Left lung (tissue), 10 donors: ENCODE results near the gene ENTR1. TPM values are rescaled to one million over a fixed set of nuclear protein-coding genes. Genes with fewer than 3 reads are reported as not detected.

Experiments used
- ATAC-seq: fragments of 200-7000 bp; cut with Tn5 transposase; one replicate; pipeline ENCODE4 v1.9.1; 2020; ENCODE audit warnings: moderate library complexity
- DNase-seq, 4 donors: peaks; one replicate each; pipeline ENCODE4 v3.0.0-alpha.2; 2013 to 2020
- H3K27ac ChIP-seq, 2 donors: fragments of 200-600 bp; sonication (generic) in 1 of 2; one replicate each; pipeline versions ENCODE4 v1.5.0 to v1.8.0; 2020 to 2021
- H3K27me3 ChIP-seq, 2 donors: fragments of 200-600 bp; sonication (generic) in 1 of 2; one replicate each; pipeline versions ENCODE4 v1.5.0 to v1.8.0; 2020 to 2021
- H3K36me3 ChIP-seq, 2 donors: fragments of 200-600 bp; sonication (generic) in 1 of 2; one replicate each; pipeline versions ENCODE4 v1.5.0 to v1.8.0; 2020 to 2021
- H3K4me1 ChIP-seq, 2 donors: fragments of 200-600 bp; one replicate each; pipeline ENCODE4 v1.8.0; 2021
- H3K4me3 ChIP-seq, 2 donors: fragments of 200-600 bp; sonication (generic) in 1 of 2; one replicate each; pipeline versions ENCODE4 v1.5.0 to v1.8.0; 2020 to 2021; ENCODE audit warnings: mild to moderate bottlenecking in 1 of 2
- H3K9me3 ChIP-seq, 2 donors: fragments of 200-600 bp; sonication (generic) in 1 of 2; one replicate each; pipeline versions ENCODE4 v1.5.0 to v1.8.0; 2020 to 2021
- CTCF ChIP-seq, 2 donors: fragments of 200-600 bp; sonication (generic) in 1 of 2; IDR thresholded peaks; one replicate each; pipeline versions ENCODE4 v1.5.0 to v1.8.0; 2021; ENCODE audit warnings: antibody characterized with exemption in 2 of 2
- intact Hi-C, 2 donors: fragments of 100-400 bp; cut with DNase I; formaldehyde crosslinking; loops; one replicate each; pipeline versions ENCODE4 v1.11.2 to v1.14.2; 2022
- polyA plus RNA-seq, 6 donors: library from polyadenylated mRNA; unstranded; fragments of 120-200 nt; gene quantifications; one replicate each; pipeline ENCODE4 v1.2.1, GENCODE V29; 2013; ENCODE audit not compliant: insufficient read length in 6 of 6
- total RNA-seq, 2 donors: library from RNA; stranded (reverse); fragmentation: NEBNext Ultra II Directional; extraction: Animal tissue kit (Norgen Biotek cat#: 25700); gene quantifications; one replicate each; pipeline ENCODE4 v1.2.1, GENCODE V29; 2021
- donor health status: DM: no; HTN: yes; CAD: no.
- donor health status: DM: no; HTN: no; CAD: no.

The ENTR1 gene
- total and polyA plus RNA-seq, 8 donors: 37.8 to 64.5 (median 51.8) TPM

DNA sequence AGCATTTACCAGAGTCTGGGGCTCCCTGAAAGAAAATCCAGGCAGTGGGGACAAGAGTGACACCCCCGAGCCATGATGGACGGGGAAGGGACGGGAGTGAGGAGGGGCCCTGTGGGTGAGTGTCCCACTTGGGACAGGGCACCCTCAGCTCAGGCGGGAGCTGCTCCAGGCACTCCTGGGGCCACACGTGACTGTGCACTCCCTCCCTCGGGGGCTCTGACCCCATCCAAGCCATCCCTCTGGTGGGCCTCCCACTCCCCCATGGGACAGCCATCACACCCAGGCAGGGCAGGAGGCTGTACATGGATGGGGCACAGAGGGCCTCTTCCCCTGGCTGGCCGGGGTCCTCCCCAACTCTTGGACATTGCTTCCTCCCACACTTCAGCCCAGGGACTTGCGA lies 34.0 kb downstream of the ENTR1 start:
- H3K4me1 ChIP-seq: peaks cover 11 to 23% of the 10 kb centered on the region in 2 donors
- no peaks in the 10 kb centered on the region for H3K27me3 ChIP-seq
- H3K4me3 ChIP-seq: no peak overlapping the region
- H3K9me3 ChIP-seq: no peaks in the 10 kb centered on the region
- TF ChIP-seq CTCF (IDR thresholded peaks at IDR 0.05): no peak
- no peak for ATAC-seq
- H3K36me3 ChIP-seq: peaks cover 0 to 53% of the 10 kb centered on the region in 2 donors
- no peak overlapping the region for H3K27ac ChIP-seq
- DNase-seq: no peak
- intact Hi-C loops: no loop called here

DNA sequence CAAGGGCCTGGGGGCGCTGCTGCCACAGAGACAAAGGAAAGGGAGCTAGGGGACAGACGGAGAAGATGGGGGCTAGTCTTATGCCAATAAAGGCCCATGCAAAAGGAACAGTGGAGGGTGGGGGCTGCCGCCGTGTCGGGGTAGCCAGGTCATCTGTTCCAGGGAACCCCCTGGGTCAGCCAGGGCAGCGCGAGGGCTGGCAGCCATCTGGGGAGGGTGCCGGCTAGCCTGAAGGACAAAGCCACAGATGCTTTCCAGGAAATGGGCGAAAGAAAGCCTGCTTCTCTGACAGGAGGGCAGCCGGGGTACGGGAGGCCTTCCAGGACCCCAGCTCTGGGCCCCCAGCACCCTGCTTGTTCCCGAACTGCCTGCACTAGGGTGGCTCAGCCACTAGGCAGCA lies 35.3 kb downstream of the ENTR1 start:
- H3K4me3 ChIP-seq: no peak overlapping the region
- DNase-seq (no peak), ATAC-seq (no peak)
- no peaks in the 10 kb centered on the region for H3K9me3 ChIP-seq
- intact Hi-C loops: no loop called here
- H3K27me3 ChIP-seq: no peaks in the 10 kb centered on the region
- peaks cover 0 to 49% of the 10 kb centered on the region in 2 donors for H3K36me3 ChIP-seq
- H3K27ac ChIP-seq: no peak overlapping the region
- TF ChIP-seq CTCF (IDR thresholded peaks at IDR 0.05): no peak
- peaks cover 11 to 23% of the 10 kb centered on the region in 2 donors for H3K4me1 ChIP-seq

DNA sequence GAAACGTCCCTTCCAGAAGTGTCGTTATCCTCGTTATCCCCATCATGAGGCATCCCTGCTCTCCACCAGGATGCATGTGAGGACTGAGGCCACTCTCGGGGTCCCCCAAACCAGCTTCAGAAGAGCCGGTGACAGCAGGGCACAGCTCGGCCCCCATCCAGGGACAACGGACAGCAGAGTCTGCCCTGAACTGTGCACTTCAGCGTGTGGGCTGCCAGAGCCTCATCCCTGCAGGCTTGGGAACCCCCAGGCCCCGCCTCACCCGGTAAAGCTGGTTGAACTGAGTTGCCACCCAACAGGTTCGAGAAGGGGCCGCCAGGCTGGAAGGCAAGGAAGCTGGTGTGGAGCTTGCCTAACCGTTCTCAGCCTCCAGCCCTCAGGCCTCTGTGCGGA lies 36.2 kb downstream of the ENTR1 start:
- TF ChIP-seq CTCF (IDR thresholded peaks at IDR 0.05): no peak
- peaks cover 11 to 23% of the 10 kb centered on the region in 2 donors for H3K4me1 ChIP-seq
- H3K27me3 ChIP-seq: no peaks in the 10 kb centered on the region
- peaks cover 0 to 49% of the 10 kb centered on the region in 2 donors for H3K36me3 ChIP-seq
- H3K27ac ChIP-seq: no peak overlapping the region
- DNase-seq (no peak), ATAC-seq (no peak)
- no peaks in the 10 kb centered on the region for H3K9me3 ChIP-seq
- no peak overlapping the region for H3K4me3 ChIP-seq
- intact Hi-C loops: no loop called here

- ATAC-seq (peak; percentile 67), DNase-seq (peak in 2 of 4 donors; percentile 76 to 89)
- intact Hi-C loops: no loop called here
- Histone ChIP-seq H3K4me3 (peak within 1 kb of the TSS; percentile 21 to 50), H3K36me3 (peaks cover 0 to 45% of the 10 kb centered on the region in 2 donors), H3K9me3 (no peaks in the 10 kb centered on the region), H3K27me3 (no peaks in the 10 kb centered on the region), H3K4me1 (peaks cover 11 to 23% of the 10 kb centered on the region in 2 donors), H3K27ac (peak within 1 kb of the TSS; percentile 39 to 82)
- no peak for TF ChIP-seq CTCF (IDR thresholded peaks at IDR 0.05)
Measured at GRCh38 chr9:136373300-136374182, 36.9 kb downstream of the ENTR1 start, which contains the start of gene CARD9. CARD9 (minus strand) TSS chr9:136373669; CDS start chr9:136372078, 1,591 bp downstream.

- DNase-seq: peak; percentile 43 to 93 (median 80)
- intact Hi-C loops: no loop called here
- Histone ChIP-seq H3K27ac (peak overlapping the region; percentile 39 to 82), H3K9me3 (no peaks in the 10 kb centered on the region), H3K27me3 (no peaks in the 10 kb centered on the region), H3K4me3 (peak overlapping the region; percentile 21 to 50), H3K36me3 (peaks cover 0 to 40% of the 10 kb centered on the region in 2 donors), H3K4me1 (peaks cover 11 to 23% of the 10 kb centered on the region in 2 donors)
- ATAC-seq: peak; percentile 83
- TF ChIP-seq CTCF (IDR thresholded peaks at IDR 0.05): no peak
Measured at GRCh38 chr9:136372561-136373299, 37.7 kb downstream of the ENTR1 start.
